Adrenal gland (tissue), 12 donors: ENCODE data around the gene ZNF302. TPM values are rescaled to one million over a fixed set of nuclear protein-coding genes. Genes with fewer than 3 reads are reported as not detected.
"Not testable (repeated sequence)": the region's sequence is repeated elsewhere in the genome, so short reads cannot be mapped to it uniquely, and the experiment has no call there.

Source experiments
- DNase-seq, 7 donors: peaks; one replicate each; pipeline ENCODE4 v3.0.0-alpha.2; 2019 to 2020
- H3K27ac ChIP-seq, 5 donors: fragments of 200-600 bp; sonication (generic) in 4 of 5; 1 replicate in 3 of 5; 2 replicates in 2 of 5; pipeline versions ENCODE4 v1.5.1 to v1.8.0; 2016 to 2020; ENCODE audit warnings: mild to moderate bottlenecking in 1 of 5
- H3K27me3 ChIP-seq: fragments of 200-600 bp; 2 replicates; pipeline ENCODE4 v1.8.0; 2021
- H3K36me3 ChIP-seq, 2 donors: fragments of 200-600 bp; replicated peaks in 1 of 2; 1 replicate in 1 of 2; 2 replicates in 1 of 2; pipeline versions ENCODE4 v1.5.1 to v1.8.0; 2018 to 2022
- H3K4me1 ChIP-seq, 2 donors: fragments of 200-600 bp; replicated peaks in 1 of 2; 1 replicate in 1 of 2; 2 replicates in 1 of 2; pipeline versions ENCODE4 v1.5.1 to v1.8.0; 2018 to 2021
- H3K4me3 ChIP-seq, 4 donors: fragments of 200-600 bp; sonication (generic) in 3 of 4; one replicate each; pipeline ENCODE4 v1.5.1; 2016 to 2018
- H3K9me3 ChIP-seq, 3 donors: fragments of 200-600 bp; sonication (generic) in 1 of 3; replicated peaks in 1 of 3; 1 replicate in 2 of 3; 2 replicates in 1 of 3; pipeline versions ENCODE4 v1.5.1 to v1.8.0; 2016 to 2021
- CTCF ChIP-seq, 6 experiments: fragments of 450-650 bp in 4 of 6; fragments of 200-600 bp in 2 of 6; sonication (generic) in 1 of 6; IDR thresholded peaks; 1 replicate in 5 of 6; 2 replicates in 1 of 6; pipeline versions ENCODE4 v1.5.1 to v1.8.0; 2016 to 2021; ENCODE audit warnings: antibody characterized with exemption in 6 of 6, mild to moderate bottlenecking in 2 of 6, moderate library complexity in 1 of 6
- POLR2A ChIP-seq, 2 donors: fragments of 450-650 bp; IDR thresholded peaks; one replicate each; pipeline ENCODE4 v1.6.1; 2017; ENCODE audit warnings: antibody characterized with exemption in 2 of 2, mild to moderate bottlenecking in 2 of 2, moderate library complexity in 1 of 2
- WGBS, 4 donors: extraction: QIAGEN DNeasy Blood & Tissue Kit in 2 of 4; methylation state at CpG; one replicate each; pipeline versions ENCODE4 v1.1.5 to v1.1.7; 2013 to 2017; 5-methylcytosine and 5-hydroxymethylcytosine counted together
- intact Hi-C, 2 donors: fragments of 100-400 bp; cut with DNase I; formaldehyde crosslinking; loops; one replicate each; pipeline versions ENCODE4 v1.14.1 to v1.15.0; 2022 to 2023
- polyA plus RNA-seq, 3 donors: library from polyadenylated mRNA; stranded (reverse); fragments of 200-250 nt in 2 of 3; fragments of 350-450 nt in 1 of 3; fragmentation: Illumina TruSeq in 1 of 3; extraction: RNeasy Lipid Tissue Mini Kit (QIAGEN cat#74804) in 1 of 3; gene quantifications; one replicate each; pipeline ENCODE4 v1.2.3, GENCODE V29; 2013 to 2014
- total RNA-seq, 9 donors: library from RNA; depleted of rRNA in 4 of 9; stranded (reverse); fragments of >200 nt in 4 of 9; fragments of 120-200 nt in 1 of 9; fragmentation: NEBNext Ultra II Directional in 1 of 9; extraction: Animal tissue kit (Norgen Biotek cat#: 25700) in 1 of 9; gene quantifications; one replicate each; pipeline versions ENCODE4 v1.1.0 to v1.2.4, GENCODE V29; 2013 to 2023
- donor health status: healthy with polysubstance abuse.
- donor health status: Bipolar disorder and iron deficiency.
- donor health status: DM: yes; HTN: yes; CAD: no.
- donor health status: DM: no; HTN: no; CAD: no.
- donor health status: DM: no; HTN: no; CAD: no.
- donor health status: DM: yes; HTN: yes; CAD: no.

The ZNF302 gene
- total and polyA plus RNA-seq, 12 donors, result 12.7 to 67.3 (median 32.9) TPM

- WGBS, 4 donors, result 46 to 67% (median 49%) methylated on average over 5 of the region's 5 CpGs
- Histone ChIP-seq H3K9me3 (no peaks in the 10 kb centered on the region), H3K27ac (no peak overlapping the region), H3K36me3 (no peaks in the 10 kb centered on the region), H3K4me3 (no peak overlapping the region), H3K4me1 (peaks cover 11 to 17% of the 10 kb centered on the region in 2 donors), H3K27me3 (no peaks in the 10 kb centered on the region)
- no peak for DNase-seq
- intact Hi-C loops, result no loop called here
- TF ChIP-seq CTCF (IDR thresholded peaks at IDR 0.05) (peak in 5 of 6 experiments; percentile 7 to 31 (median 23)), POLR2A (IDR thresholded peaks at IDR 0.05) (no peak)
Measured at GRCh38 chr19:34662919-34663318, 14.6 kb upstream of the ZNF302 start.

GRCh38 chr19:34664168-34664567 is 13.3 kb upstream of the ZNF302 start:
- Histone ChIP-seq H3K4me1 (peaks cover 11 to 17% of the 10 kb centered on the region in 2 donors), H3K27ac (peak overlapping the region in 1 of 5 donors; percentile 68), H3K27me3 (no peaks in the 10 kb centered on the region), H3K9me3 (no peaks in the 10 kb centered on the region), H3K4me3 (no peak overlapping the region), H3K36me3 (no peaks in the 10 kb centered on the region)
- TF ChIP-seq POLR2A (IDR thresholded peaks at IDR 0.05), result no peak
- TF ChIP-seq CTCF (IDR thresholded peaks at IDR 0.05), result no peak
- DNase-seq, result peak in 6 of 7 donors; percentile 51 to 66 (median 66)
- WGBS, 4 donors, result 23 to 42% (median 31%) methylated on average over 2 to 3 of the region's 3 CpGs
- intact Hi-C loops, result no loop called here

GRCh38 chr19:34664870-34665269 is 12.6 kb upstream of the ZNF302 start:
- Histone ChIP-seq H3K27ac (peak overlapping the region in 1 of 5 donors; percentile 68), H3K4me3 (no peak overlapping the region), H3K9me3 (no peaks in the 10 kb centered on the region), H3K4me1 (peaks cover 11 to 17% of the 10 kb centered on the region in 2 donors), H3K27me3 (no peaks in the 10 kb centered on the region), H3K36me3 (no peaks in the 10 kb centered on the region)
- WGBS, 4 donors, result 86 to 96% (median 90%) methylated on average over 2 to 6 of the region's 6 CpGs; no CpG with 5 or more reads in 1 of the 4 donors
- TF ChIP-seq POLR2A (IDR thresholded peaks at IDR 0.05) (no peak), CTCF (IDR thresholded peaks at IDR 0.05) (no peak)
- intact Hi-C loops, result no loop called here
- DNase-seq, result no peak

GRCh38 chr19:34665275-34665674 is 12.2 kb upstream of the ZNF302 start:
- H3K4me3 ChIP-seq, H3K27me3 ChIP-seq, H3K36me3 ChIP-seq, intact Hi-C loops, H3K9me3 ChIP-seq: not testable (repeated sequence)
- 33 to 77% (median 65%) methylated on average over 1 to 4 of the region's 4 CpGs for WGBS, 4 donors
- Histone ChIP-seq H3K4me1 (peaks cover 11 to 17% of the 10 kb centered on the region in 2 donors), H3K27ac (peak overlapping the region in 1 of 5 donors; percentile 68)
- peak in 3 of 7 donors; percentile 20 to 33 (median 29) for DNase-seq
